Endothelial cell of umbilical vein (primary cell): Measurements from ENCODE around the gene ECHDC1. TPM values are rescaled to one million over a fixed set of nuclear protein-coding genes. Genes with fewer than 3 reads are reported as not detected.

Experiments used
- BruUV-seq: library from RNA; stranded (reverse); fragments of 400-500 nt; replicated peaks from 2 replicates; lab custom pipeline; 2021; lab: Mats Ljungman, UMichigan
- CTCF ChIA-PET: fragments of 300-600, 350-600 bp; sonication (Branson Sonifier 250); formaldehyde crosslinking; loops from one replicate; lab custom pipeline; 2021; ENCODE audit warnings: antibody characterized with exemption, inconsistent platforms; lab: Charles Lee
- POLR2A ChIA-PET: fragments of 300-600, 350-600 bp; sonication (Branson Sonifier 250); formaldehyde crosslinking; loops from one replicate; lab custom pipeline; 2021; ENCODE audit warnings: antibody characterized with exemption, inconsistent platforms; lab: Charles Lee
- DNase-seq: peaks from one replicate; pipeline ENCODE4 v3.0.0-alpha.2; 2011; ENCODE audit warnings: low read depth, low spot score
- FAIRE-seq: peaks from 2 replicates; lab custom pipeline; 2011; peaks lifted over from hg19 to GRCh38; lab: Jason Lieb, UNC
- H2AFZ ChIP-seq: 2 replicates; pipeline ENCODE4 v1.6.0; 2012; ENCODE audit warnings: low read depth, low read length, control low read depth, inconsistent platforms
- H3K27ac ChIP-seq: 2 replicates; pipeline ENCODE4 v1.5.1; 2011; ENCODE audit warnings: low read depth, mild to moderate bottlenecking, control low read depth, low read length, moderate library complexity; ENCODE audit not compliant: insufficient read depth
- H3K27me3 ChIP-seq, 2 experiments: 2 replicates each; pipeline versions ENCODE4 v1.6.0 to v1.6.1; 2011; ENCODE audit warnings: low read length in 2 of 2, mixed read lengths in 1 of 2; ENCODE audit not compliant: control insufficient read depth in 2 of 2, insufficient read depth in 2 of 2
- H3K36me3 ChIP-seq, 2 experiments: 2 replicates in 1 of 2; 3 replicates in 1 of 2; pipeline ENCODE4 v1.5.1; 2011; ENCODE audit warnings: low read length in 2 of 2, mild to moderate bottlenecking in 1 of 2, moderate library complexity in 1 of 2; ENCODE audit not compliant: control insufficient read depth in 2 of 2, insufficient read depth in 2 of 2; ENCODE audit errors: extremely low read depth in 1 of 2
- H3K4me1 ChIP-seq: 3 replicates; pipeline ENCODE4 v1.5.1; 2011; ENCODE audit warnings: mild to moderate bottlenecking, low read length; ENCODE audit not compliant: control insufficient read depth, insufficient read depth; ENCODE audit errors: extremely low read depth
- H3K4me2 ChIP-seq: 2 replicates; pipeline ENCODE4 v1.6.1; 2011; ENCODE audit warnings: low read length, control low read depth, mixed read lengths; ENCODE audit not compliant: insufficient read depth
- H3K4me3 ChIP-seq, 3 experiments: fragments of 200-600 bp in 1 of 3; sonication (generic), shearing (Covaris generic) in 1 of 3; replicated peaks in 1 of 3; 2 replicates each; pipeline ENCODE4 v1.5.1; 2011 to 2016; ENCODE audit warnings: control low read depth in 3 of 3, low read length in 3 of 3, mild to moderate bottlenecking in 2 of 3, inconsistent platforms in 1 of 3, low read depth in 1 of 3, moderate library complexity in 1 of 3; ENCODE audit not compliant: insufficient read depth in 1 of 3
- H3K79me2 ChIP-seq: 2 replicates; pipeline ENCODE4 v1.6.0; 2012; ENCODE audit warnings: low read length, inconsistent platforms; ENCODE audit not compliant: control insufficient read depth, insufficient read depth
- H3K9ac ChIP-seq: replicated peaks from 2 replicates; pipeline ENCODE3; 2011; ENCODE audit warnings: low read length, control low read depth; ENCODE audit not compliant: insufficient read depth; ENCODE audit errors: extremely low read depth
- H3K9me1 ChIP-seq: replicated peaks from 3 replicates; pipeline ENCODE4 v1.6.0; 2011; ENCODE audit warnings: mild to moderate bottlenecking, low read length; ENCODE audit not compliant: control insufficient read depth, insufficient read depth; ENCODE audit errors: extremely low read depth
- H3K9me3 ChIP-seq: replicated peaks from 2 replicates; pipeline ENCODE4 v1.5.1; 2012; ENCODE audit warnings: low read length, inconsistent platforms; ENCODE audit not compliant: control insufficient read depth, insufficient read depth
- H4K20me1 ChIP-seq: replicated peaks from 2 replicates; pipeline ENCODE3; 2011; ENCODE audit warnings: mild to moderate bottlenecking, low read length; ENCODE audit not compliant: control insufficient read depth, insufficient read depth; ENCODE audit errors: extremely low read depth
- CTCF ChIP-seq, 2 donors: IDR thresholded peaks; 1 replicate in 1 of 2; 2 replicates in 1 of 2; pipeline ENCODE4 v1.5.1; 2011; ENCODE audit warnings: low read length in 2 of 2, mild to moderate bottlenecking in 2 of 2, moderate library complexity in 2 of 2, control low read depth in 1 of 2, inconsistent platforms in 1 of 2, low read depth in 1 of 2; ENCODE audit not compliant: insufficient read depth in 1 of 2; ENCODE audit errors: extremely low read depth in 1 of 2
- EZH2 ChIP-seq: IDR thresholded peaks from 2 replicates; pipeline ENCODE4 v1.6.1; 2012; ENCODE audit warnings: borderline replicate concordance, low read depth, mild to moderate bottlenecking, moderate library complexity, low read length, inconsistent platforms; ENCODE audit not compliant: severe bottlenecking
- FOS ChIP-seq: IDR thresholded peaks from 2 replicates; pipeline ENCODE4 v1.6.1; 2011; ENCODE audit warnings: mild to moderate bottlenecking, low read length, moderate library complexity, borderline replicate concordance; ENCODE audit not compliant: insufficient read depth
- GATA2 ChIP-seq: IDR thresholded peaks from 2 replicates; pipeline ENCODE4 v1.7.0; 2011; ENCODE audit warnings: low read depth, mild to moderate bottlenecking, moderate library complexity, mixed read lengths, low read length; ENCODE audit not compliant: insufficient read length, insufficient read depth
- JUN ChIP-seq: IDR thresholded peaks from 2 replicates; pipeline ENCODE4 v1.6.1; 2011; ENCODE audit warnings: borderline replicate concordance, low read depth; ENCODE audit not compliant: insufficient read length, insufficient read depth
- MAX ChIP-seq: IDR thresholded peaks from 2 replicates; pipeline ENCODE4 v1.6.1; 2011; ENCODE audit not compliant: insufficient read depth, insufficient read length
- MYC ChIP-seq: IDR thresholded peaks from one replicate; pipeline ENCODE4 v1.6.1; 2011; ENCODE audit warnings: mild to moderate bottlenecking, low read depth, low read length
- POLR2A ChIP-seq: IDR thresholded peaks from 2 replicates; pipeline ENCODE4 v1.6.1; 2012; ENCODE audit warnings: low read depth, mild to moderate bottlenecking, control low read depth, low read length
- POLR2AphosphoS5 ChIP-seq: IDR thresholded peaks from 2 replicates; pipeline ENCODE4 v1.6.1; 2012; ENCODE audit warnings: low read depth, mild to moderate bottlenecking, control low read depth, low read length, moderate library complexity; ENCODE audit not compliant: insufficient read depth
- dilution Hi-C: fragments of 300-500 bp; cut with MboI; formaldehyde crosslinking; loops from one replicate; pipeline ENCODE4 v1.15.0; 2019; ENCODE audit warnings: low sequenced_read_pairs; ENCODE audit not compliant: extremely low pct_ligation_motif_present
- intact Hi-C: fragments of 100-400 bp; cut with micrococcal nuclease; formaldehyde crosslinking; loops from one replicate; pipeline ENCODE4 v1.10.0; 2022
- polyA plus RNA-seq, 4 experiments: library from polyadenylated mRNA; depleted of rRNA in 3 of 4; stranded (reverse) in 3 of 4; unstranded in 1 of 4; fragments of >200 nt; gene quantifications; 2 replicates each; pipeline versions ENCODE4 v1.2.1 to v1.2.3, GENCODE V29; 2011 to 2012; ENCODE audit warnings: missing spikeins in 1 of 4
- total RNA-seq: library from RNA; stranded (reverse); gene quantifications from 2 replicates; pipeline ENCODE4 v1.2.3, GENCODE V29; 2021

ECHDC1 gene
- total and polyA plus RNA-seq, 2 donors (not counting 3 experiments of a cell fraction or from before 2014, with no cell fraction given) = 8.1 to 36.8 TPM

GRCh38 chr6:127383988-127384387 is 40.6 kb upstream of the ECHDC1 start:
- Histone ChIP-seq H3K9me1 (no peaks in the 10 kb centered on the region), H3K4me1 (no peaks in the 10 kb centered on the region), H3K4me3 (no peak overlapping the region), H3K27ac (no peak overlapping the region), H3K27me3 (no peaks in the 10 kb centered on the region), H2AFZ (no peak overlapping the region), H3K9me3 (no peaks in the 10 kb centered on the region), H3K9ac (no peak overlapping the region), H3K79me2 (no peaks in the 10 kb centered on the region), H3K4me2 (no peak overlapping the region), H3K36me3 (no peaks in the 10 kb centered on the region), H4K20me1 (no peaks in the 10 kb centered on the region)
- CTCF ChIA-PET = interaction anchor here (1.0 kb wide), 1 partner anchor 82 kb away, joined by 3 read pairs; no protein-coding TSS in a partner anchor
- intact Hi-C loops = no loop called here
- dilution Hi-C loops = no loop called here
- TF ChIP-seq POLR2AphosphoS5 (no peak), JUN (no peak), CTCF (IDR thresholded peaks at IDR 0.05; ENCODE audit: extremely low read depth in 1 of 2, insufficient read depth in 1 of 2, low read depth in 1 of 2, low read length in 2 of 2) (no peak), MYC (no peak), MAX (no peak), GATA2 (no peak), FOS (no peak), POLR2A (no peak), EZH2 (no peak)
- FAIRE-seq = no peak
- no TSS peak for BruUV-seq
- DNase-seq = no peak
- POLR2A ChIA-PET = no interaction called here
